GM18873 (cell line): Measurements from ENCODE around the gene PGAP3.
"Not testable (repeated sequence)": the region's sequence is repeated elsewhere in the genome, so short reads cannot be mapped to it uniquely, and the experiment has no call there.

Experiments used
- ATAC-seq: cut with Tn5 transposase; IDR thresholded peaks from one replicate; pipeline ENCODE4 v1.9.1; 2021; ENCODE audit warnings: mild to moderate bottlenecking, moderate library complexity, moderate number of reproducible peaks; ENCODE audit not compliant: unreplicated experiment, low FRiP score

Gene PGAP3

DNA sequence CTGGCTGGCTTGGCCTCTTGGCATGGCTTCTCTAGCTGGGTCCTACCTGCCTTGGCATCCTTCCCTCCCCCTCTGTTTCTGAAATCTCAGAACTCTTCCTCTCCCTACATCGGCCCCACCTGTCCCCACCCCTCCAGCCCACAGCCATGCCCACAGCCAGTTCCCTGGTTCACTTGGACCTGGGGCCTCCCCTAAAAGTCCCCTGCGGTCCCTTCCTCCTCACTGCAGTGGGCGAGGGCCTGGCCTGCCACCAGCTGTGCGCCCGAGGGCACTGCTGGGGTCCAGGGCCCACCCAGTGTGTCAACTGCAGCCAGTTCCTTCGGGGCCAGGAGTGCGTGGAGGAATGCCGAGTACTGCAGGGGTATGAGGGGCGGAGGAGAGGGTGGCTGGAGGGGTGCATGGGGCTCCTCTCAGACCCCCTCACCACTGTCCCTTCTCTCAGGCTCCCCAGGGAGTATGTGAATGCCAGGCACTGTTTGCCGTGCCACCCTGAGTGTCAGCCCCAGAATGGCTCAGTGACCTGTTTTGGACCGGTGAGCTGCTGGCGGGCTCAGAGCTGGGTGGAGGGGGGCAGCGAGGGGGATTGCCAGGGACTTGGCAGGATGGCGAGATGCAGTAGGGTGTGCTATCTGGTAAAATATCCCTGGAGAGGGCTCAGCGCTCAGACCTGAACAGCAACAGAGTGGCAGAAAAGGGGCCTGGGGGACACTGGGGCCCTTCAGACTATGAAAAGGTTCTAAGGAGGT lies 28.4 kb upstream of the PGAP3 start:
- no peak for ATAC-seq

DNA sequence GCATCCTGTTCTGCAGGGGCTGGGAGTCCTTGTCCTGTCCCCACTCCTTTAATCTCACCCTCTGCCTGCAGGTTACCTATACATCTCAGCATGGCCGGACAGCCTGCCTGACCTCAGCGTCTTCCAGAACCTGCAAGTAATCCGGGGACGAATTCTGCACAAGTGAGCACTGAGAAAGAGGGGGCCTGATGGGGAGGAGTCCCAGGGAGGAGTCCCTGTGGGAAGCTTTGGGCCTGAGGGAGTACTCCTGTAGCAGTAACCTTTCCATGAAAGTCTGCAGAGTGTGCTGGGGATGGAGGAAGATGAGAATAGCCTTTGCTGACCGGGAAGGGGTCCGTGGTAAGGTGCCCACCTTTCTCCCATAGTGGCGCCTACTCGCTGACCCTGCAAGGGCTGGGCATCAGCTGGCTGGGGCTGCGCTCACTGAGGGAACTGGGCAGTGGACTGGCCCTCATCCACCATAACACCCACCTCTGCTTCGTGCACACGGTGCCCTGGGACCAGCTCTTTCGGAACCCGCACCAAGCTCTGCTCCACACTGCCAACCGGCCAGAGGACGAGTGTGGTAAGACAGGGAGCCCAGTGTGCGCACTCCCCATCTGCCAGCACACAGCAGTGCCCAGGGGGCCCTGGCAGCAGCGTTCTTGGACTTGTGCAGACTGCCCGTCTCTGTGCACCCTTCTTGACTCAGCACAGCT lies 27.7 kb upstream of the PGAP3 start:
- ATAC-seq = no peak

- no peak for ATAC-seq
Measured at GRCh38 chr17:39714234-39714633, 26.4 kb upstream of the PGAP3 start.

- ATAC-seq = no peak
Measured at GRCh38 chr17:39711851-39712250, 24.0 kb upstream of the PGAP3 start.

DNA sequence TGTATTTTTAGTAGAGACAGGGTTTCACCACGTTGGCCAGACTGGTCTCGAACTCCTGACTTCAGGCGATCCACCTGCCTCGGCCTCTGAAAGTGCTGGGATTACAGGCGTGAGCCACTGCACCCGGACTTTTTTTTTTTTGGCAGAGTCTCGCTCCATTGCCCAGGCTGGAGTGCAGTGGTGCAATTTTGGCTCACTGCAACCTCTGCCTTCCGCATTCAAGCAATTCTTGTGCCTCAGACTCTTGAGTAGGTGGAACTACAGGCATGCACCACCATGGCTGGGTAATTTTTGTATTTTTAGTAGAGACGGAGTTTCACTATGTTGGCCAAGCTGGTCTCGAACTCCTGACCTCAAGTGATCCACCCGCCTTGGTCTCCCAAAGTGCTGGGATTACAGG lies 23.2 kb upstream of the PGAP3 start:
- ATAC-seq = not testable (repeated sequence)

GRCh38 chr17:39709998-39710964 lies 22.4 kb upstream of the PGAP3 start:
- ATAC-seq = no peak

- no peak for ATAC-seq
Measured at GRCh38 chr17:39709319-39709997, 21.6 kb upstream of the PGAP3 start.

DNA sequence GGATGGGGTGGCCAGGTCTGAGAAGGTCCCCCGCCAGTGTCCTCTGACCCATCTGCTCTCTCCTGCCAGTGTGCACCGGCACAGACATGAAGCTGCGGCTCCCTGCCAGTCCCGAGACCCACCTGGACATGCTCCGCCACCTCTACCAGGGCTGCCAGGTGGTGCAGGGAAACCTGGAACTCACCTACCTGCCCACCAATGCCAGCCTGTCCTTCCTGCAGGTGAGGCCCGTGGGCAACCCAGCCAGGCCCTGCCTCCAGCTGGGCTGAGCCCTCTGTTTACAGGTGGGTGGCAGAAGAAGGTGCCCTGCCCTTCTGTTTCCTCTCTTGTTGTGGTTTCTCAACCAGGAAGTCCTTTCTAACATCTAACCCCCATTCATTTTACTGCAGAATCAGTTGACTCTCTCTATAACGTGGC lies 19.1 kb upstream of the PGAP3 start:
- ATAC-seq = no peak

DNA sequence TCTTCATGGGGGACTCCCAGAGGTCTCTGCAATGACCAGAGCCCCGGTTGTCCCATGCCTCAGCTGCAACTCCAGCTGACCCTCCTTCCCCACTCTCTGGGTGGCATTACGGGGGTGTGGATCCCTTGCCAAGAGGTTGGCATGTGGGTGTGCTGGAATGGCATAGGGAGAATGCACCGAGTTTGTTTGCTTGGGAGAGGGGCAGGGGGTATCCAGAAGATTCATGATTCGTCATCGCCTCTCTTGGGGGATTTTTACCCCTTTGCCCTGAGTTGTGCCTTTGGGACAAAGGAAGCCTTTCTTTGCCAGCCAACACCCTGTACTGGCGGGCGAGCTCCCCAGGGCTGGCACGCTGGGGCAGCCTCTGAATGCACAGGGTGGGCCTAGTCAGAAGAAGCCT lies 18.5 kb upstream of the PGAP3 start:
- no peak for ATAC-seq

GRCh38 chr17:39705786-39706348 lies 18.0 kb upstream of the PGAP3 start:
- ATAC-seq = no peak

GRCh38 chr17:39704821-39705551 lies 17.1 kb upstream of the PGAP3 start:
- ATAC-seq = no peak

GRCh38 chr17:39703913-39704312 lies 16.1 kb upstream of the PGAP3 start:
- no peak for ATAC-seq

DNA sequence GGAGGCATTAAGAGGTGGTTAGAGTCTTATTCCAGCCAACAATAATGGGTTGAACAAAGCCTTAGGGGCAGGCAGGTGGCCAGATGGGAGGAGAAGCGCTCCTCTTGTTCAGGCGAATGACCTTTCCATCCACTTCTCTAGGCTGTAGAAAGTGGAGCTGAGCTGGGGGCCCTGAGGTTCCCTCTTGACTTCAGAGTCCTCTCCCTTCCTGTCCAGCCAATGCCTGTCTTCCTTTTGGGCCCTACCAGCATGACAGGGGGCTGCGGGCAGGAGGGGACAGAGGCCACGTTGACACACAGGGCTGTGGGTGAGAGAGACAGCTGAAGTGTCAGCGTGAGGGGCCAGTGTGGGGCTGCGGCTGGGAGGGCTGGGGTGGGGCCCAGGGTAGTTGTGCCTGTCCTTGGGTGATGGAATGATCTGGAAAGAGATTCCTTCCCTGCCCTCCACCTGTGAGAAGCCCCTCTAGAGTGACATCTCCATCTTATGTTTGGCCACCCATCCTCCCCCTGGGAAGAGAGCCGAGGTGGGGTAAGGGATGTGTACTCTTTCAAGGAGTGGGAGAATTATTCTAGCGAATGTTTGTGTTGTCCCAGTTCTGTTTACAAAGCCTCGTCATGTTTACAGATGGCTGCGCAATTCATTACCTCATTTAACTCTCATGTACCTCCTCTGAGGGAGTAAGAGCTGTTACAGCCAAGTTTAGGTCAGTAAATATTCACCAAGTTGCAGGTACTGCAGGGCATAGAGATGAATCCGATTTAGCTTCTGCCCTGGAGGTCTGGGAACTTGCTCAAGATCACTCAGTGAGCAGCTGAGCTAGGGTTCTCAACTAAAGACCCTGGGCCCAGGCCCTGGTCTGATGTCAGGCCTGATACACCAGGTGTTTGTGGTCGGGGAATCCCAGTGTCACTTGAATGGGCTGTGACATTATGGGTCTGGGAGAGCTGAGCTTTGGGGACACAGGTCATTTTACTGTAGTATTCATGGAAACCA lies 15.3 kb upstream of the PGAP3 start:
- ATAC-seq = no peak

- ATAC-seq = no peak
Measured at GRCh38 chr17:39701784-39702422, 14.0 kb upstream of the PGAP3 start.

- ATAC-seq = no peak
Measured at GRCh38 chr17:39701012-39701783, 13.3 kb upstream of the PGAP3 start.

DNA sequence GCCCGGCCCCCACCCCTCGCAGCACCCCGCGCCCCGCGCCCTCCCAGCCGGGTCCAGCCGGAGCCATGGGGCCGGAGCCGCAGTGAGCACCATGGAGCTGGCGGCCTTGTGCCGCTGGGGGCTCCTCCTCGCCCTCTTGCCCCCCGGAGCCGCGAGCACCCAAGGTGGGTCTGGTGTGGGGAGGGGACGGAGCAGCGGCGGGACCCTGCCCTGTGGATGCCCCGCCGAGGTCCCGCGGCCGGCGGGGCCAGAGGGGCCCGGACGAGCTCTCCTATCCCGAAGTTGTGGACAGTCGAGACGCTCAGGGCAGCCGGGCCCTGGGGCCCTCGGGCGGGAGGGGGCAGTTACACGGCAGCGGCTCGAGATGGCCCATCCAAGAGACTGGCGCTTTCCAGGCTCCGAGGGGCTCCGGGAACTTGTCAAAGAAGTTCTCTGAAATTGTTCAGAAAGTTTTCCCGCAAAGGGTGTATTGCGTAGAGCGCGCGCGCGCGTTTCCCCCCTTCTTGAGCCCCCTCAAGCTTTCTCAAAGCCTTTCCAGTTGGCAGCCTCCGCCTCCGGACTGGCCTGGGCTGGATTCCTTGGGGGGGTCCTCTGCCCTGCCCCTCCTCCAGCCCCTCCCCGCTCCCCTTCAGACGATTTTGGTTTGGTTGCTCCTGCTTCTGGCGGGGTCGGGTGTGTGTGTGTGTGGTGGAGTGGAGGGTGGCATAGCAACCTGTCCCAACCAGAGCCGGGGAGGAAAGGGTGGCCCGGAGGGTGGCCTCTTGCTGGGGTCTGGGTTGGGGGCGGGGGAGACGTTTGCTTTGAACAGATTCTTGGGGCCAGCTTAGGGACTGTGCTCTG lies 12.5 kb upstream of the PGAP3 start:
- no peak for ATAC-seq
